ENCODE measurements around the gene RTP2. TPM values are rescaled to one million over a fixed set of nuclear protein-coding genes. Genes with fewer than 3 reads are reported as not detected.

RTP2 gene
- total and polyA plus RNA-seq, 9 of the 15 experiments (the other 6 are each of a cell fraction or from before 2014, with no cell fraction given) = not detected

- TF ChIP-seq, protein P1, sequence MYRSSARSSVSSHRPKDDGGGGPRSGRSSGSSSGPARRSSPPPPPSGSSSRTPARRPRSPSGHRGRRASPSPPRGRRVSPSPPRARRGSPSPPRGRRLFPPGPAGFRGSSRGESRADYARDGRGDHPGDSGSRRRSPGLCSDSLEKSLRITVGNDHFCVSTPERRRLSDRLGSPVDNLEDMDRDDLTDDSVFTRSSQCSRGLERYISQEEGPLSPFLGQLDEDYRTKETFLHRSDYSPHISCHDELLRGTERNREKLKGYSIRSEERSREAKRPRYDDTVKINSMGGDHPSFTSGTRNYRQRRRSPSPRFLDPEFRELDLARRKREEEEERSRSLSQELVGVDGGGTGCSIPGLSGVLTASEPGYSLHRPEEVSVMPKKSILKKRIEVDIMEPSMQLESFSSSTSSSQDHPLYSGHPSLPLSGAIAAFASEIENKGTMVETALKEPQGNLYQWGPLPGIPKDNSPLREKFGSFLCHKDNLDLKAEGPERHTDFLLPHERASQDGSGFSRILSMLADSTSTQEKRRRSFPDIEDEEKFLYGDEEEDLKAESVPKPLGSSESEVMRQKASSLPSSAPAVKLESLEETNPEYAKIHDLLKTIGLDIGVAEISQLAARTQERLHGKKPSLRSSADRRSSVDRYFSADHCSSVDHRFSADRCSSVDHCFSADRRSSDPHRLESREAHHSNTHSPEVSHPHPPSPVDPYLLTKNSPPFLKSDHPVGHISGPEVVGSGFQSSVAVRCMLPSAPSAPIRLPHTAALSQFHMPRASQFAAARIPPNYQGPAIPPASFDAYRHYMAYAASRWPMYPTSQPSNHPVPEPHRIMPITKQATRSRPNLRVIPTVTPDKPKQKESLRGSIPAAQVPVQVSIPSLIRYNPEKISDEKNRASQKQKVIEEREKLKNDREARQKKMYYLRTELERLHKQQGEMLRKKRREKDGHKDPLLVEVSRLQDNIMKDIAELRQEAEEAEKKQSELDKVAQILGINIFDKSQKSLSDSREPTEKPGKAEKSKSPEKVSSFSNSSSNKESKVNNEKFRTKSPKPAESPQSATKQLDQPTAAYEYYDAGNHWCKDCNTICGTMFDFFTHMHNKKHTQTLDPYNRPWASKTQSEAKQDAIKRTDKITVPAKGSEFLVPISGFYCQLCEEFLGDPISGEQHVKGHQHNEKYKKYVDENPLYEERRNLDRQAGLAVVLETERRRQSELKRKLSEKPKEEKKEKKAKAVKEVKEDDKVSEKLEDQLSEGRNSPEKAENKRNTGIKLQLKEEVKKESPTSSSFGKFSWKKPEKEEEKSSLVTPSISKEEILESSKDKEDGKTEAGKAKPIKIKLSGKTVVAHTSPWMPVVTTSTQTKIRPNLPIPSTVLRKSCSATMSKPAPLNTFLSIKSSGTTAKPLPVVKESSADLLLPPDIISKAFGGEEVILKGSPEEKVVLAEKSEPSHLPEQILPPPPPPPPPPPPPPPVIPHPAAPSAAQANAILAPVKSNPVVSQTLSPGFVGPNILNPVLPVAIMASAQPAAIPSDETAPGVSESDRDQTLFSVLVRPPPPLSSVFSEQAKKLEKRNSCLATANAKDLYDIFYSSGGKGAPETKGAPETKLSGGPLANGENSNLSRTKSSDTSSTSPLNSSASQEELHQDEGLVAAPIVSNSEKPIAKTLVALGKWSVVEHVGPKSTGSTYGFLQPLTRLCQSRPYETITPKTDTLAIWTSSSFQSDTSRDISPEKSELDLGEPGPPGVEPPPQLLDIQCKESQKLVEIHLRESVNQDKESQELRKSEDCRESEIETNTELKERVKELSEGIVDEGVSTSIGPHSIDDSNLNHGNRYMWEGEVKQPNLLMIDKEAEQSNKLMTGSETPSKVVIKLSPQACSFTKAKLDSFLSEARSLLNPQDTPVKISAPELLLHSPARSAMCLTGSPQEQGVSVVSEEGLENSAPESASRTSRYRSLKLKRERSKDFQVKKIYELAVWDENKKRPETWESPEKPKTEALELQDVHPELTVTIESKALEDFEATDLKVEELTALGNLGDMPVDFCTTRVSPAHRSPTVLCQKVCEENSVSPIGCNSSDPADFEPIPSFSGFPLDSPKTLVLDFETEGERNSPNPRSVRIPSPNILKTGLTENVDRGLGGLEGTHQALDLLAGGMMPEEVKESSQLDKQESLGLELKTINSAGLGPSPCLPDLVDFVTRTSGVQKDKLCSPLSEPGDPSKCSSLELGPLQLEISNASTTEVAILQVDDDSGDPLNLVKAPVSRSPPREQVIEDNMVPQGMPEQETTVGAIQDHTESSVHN (IDR thresholded peaks at IDR 0.05; ENCODE audit: borderline replicate concordance in 1 of 2, low read depth in 1 of 2) = peak in 1 of 2 experiments; percentile 96; a peak in 2 of 4 replicates
- TF ChIP-seq TCF7 (IDR thresholded peaks at IDR 0.05; ENCODE audit: borderline replicate concordance) (peak; percentile 66; the same call in 1 of the 2 replicates), TRIM28 (IDR thresholded peaks at IDR 0.05) (peak; percentile 46; the same call in 1 of the 2 replicates), TEAD4 (IDR thresholded peaks at IDR 0.05; ENCODE audit: low read length) (no peak; the same call in 1 of the 2 replicates), TEAD4 (CRISPR knock-in tag; IDR thresholded peaks at IDR 0.05; ENCODE audit: borderline replicate concordance) (no peak), ZC3H4 (CRISPR knock-in tag; IDR thresholded peaks at IDR 0.05; ENCODE audit: borderline replicate concordance) (no peak), ZBTB11 (CRISPR knock-in tag; IDR thresholded peaks at IDR 0.05) (0 out of 6 replicates have a peak, but pooled peaks of 1 of the 3 experiments have one; percentile 43), THRB (CRISPR knock-in tag; conservative IDR thresholded peaks at IDR 0.05) (no peak), ZNF174 (CRISPR knock-in tag; IDR thresholded peaks at IDR 0.05) (no peak), WHSC1 (IDR thresholded peaks at IDR 0.05; ENCODE audit: low read length) (no peak)
Observed at GRCh38 chr3:187745201-187746058, 43.1 kb upstream of the RTP2 start, which contains the start of gene BCL6 (continued).

Data from K562 (cell line).